HUDEP-2 (cell line): ENCODE results near the gene ICA1.

Source experiments
- DNase-seq, 76 experiments: peaks; one replicate each; lab custom pipeline; 2025; ENCODE audit not compliant: unreplicated experiment in 76 of 76; lab: John Stamatoyannopoulos, UW

The ICA1 gene

DNA sequence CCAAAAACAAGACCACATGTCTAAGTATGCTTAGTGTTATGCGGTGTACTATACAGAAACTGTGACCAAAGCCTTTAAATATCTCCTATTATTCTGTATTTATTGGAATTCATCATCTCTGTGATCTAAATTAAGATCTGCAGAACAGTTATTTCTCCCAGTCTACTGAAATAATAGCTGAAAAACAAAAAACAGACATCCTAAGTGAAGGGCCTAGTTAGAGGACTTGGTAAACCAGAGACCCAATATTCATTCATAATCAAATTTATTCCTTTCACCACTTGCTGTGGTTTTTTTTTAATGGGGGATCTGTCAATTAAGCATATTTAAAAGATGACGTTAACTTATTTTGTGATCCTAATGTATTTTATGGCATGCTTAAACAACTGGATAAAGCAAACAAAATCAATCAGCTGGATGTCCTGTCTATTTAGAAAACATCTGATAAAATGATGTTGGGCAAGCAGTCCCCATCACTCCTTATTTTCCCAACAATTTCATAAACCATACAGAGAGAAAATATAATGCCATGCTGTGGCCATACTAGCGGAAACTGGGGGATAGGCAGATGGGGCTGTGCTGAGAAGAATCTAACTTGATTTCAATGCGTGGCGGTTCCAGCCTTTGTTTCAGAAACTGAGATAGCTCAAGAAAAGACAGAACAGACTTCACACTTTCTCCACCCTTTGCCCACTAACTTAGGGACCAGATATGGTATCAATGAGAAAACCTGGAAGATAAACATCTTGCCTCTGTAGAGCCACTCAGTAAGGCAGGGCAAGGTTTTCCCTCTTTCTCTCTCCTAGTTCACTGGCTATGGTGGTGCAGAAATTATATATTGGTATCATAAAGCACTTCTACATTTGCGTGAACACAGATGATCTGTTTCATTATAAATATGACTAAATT, 32.9 kb downstream of the ICA1 start:
- peak in 43 of 76 experiments; percentile 3 to 70 (median 32) for DNase-seq

DNA sequence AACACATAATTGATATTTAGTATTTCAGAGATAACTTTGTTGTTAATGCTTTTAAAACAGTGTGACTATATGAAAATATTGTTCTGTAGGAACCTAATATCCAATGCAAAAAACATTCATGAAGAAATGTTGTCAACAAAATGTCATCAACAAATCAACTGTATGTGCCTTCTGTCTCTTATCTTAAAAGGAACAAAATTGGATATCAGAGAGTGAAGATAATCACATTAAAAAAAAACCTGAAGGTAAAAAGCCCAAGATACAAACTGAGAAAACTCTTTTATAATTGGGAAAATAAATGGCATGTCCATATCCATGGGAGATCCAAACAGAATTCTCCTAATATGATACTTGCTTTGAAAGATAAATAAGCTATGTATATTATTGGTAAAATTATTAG, 33.9 kb downstream of the ICA1 start:
- DNase-seq, result no peak

DNA sequence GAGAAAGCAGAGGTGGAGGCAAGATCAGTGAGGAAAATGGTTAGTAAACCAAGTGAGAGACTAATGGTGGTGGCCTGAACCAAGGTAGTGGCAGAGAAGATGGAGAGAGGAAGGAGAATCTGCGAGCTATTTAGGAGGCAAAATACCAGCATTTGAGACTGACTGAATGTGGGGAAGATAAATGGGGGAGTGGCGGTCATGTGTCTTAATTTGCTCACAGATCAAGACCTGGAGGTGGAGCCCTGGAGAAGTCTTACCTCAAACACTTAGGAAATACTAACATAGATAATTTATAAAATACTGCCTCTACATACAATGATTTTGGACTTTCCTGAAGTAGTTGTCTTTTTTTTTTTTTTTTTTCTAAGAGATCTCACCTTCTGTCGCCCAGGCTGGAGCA, 34.7 kb downstream of the ICA1 start:
- DNase-seq, result peak in 42 of 76 experiments; percentile 6 to 53 (median 25)

DNA sequence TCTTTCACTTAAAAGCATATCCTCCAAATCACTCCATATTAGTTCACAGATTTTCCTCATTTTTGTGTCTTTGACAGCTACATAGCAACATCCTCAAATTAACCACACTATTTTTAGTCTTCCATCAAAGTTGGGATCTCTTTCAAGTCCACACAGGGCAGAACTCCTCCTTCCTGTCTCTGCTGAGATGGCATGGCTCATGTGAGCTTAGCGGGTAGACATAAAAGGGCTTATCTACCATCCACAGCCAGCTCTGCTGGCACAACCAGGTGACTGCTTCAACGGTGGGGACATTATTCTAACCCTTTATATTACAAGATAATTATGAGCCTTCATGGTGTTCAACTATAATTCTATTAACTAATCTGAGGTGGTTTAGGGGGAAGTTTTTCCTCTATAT, 35.5 kb downstream of the ICA1 start:
- peak in 73 of 76 experiments; percentile 19 to 94 (median 75) for DNase-seq

DNA sequence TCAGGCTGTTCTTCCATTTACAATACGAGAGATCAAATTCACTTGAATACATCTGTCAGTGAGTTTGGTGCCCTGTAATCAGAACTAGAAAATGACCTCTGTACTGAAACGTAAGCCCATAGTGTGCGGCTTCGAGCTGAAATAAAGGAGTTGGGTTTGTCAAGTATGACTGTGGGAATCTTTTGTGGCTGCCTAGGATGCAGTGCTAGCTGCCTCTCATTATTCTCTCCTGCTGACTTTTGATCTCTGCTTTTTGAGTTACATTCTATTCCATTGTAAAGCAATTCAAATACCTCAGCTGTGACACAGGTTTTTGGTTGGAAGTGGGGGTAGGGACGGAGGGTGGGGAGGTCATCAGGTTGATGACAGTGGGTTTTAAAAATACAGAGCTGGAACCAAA, 40.4 kb downstream of the ICA1 start:
- no peak for DNase-seq

DNA sequence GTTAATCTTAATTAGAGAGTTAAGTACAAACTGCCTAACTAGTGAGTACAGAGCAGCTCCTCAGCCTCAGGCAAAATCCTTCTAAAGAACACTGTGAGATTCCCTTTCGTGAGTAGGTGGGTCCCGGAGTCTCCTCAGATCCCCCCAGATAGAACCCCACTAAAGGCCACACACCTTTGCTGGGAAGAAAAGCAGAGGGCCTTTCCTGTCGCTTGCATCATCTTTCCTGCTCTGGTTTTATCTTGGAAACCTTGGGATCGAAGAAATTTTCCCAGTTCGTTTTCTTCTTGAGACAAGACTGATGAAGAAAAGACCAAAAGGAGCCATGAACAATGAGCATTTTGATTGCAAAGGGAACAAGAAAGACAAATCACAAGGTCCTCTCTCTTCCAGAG, 40.9 kb downstream of the ICA1 start:
- no peak for DNase-seq

DNA sequence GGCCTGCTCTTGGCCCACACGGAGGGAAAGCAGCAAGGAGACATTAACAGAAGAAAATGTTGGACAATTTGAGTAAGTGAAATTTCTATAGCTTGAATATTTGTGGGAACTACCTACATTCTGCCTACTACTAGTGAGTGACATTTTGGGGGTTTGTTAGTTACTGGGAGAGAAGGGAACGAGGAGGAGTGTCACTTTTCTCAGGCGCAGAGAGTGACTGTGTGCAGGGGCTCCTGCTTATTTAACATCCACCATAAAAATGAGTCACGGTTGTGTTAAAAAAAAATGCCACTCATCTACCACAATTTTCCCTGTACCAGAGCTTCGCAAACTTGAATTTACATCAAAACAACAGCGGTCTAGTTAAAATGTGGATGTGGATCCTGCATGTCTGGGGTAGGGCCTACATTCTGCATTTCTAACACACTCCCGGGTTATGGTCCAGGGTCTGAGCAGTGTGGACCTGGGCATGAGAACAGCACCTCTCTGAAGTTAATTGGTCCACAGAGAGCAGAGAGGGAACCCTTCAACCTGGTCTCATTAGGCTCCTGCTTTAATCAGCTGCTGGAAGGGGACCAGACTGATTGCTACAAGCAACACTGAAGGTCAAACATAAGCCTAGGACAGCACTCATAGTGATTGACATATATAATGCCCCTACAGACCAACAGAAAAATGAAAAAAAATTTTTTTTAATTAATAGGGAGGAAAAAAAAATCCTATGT, 41.4 kb downstream of the ICA1 start:
- DNase-seq, result no peak

DNA sequence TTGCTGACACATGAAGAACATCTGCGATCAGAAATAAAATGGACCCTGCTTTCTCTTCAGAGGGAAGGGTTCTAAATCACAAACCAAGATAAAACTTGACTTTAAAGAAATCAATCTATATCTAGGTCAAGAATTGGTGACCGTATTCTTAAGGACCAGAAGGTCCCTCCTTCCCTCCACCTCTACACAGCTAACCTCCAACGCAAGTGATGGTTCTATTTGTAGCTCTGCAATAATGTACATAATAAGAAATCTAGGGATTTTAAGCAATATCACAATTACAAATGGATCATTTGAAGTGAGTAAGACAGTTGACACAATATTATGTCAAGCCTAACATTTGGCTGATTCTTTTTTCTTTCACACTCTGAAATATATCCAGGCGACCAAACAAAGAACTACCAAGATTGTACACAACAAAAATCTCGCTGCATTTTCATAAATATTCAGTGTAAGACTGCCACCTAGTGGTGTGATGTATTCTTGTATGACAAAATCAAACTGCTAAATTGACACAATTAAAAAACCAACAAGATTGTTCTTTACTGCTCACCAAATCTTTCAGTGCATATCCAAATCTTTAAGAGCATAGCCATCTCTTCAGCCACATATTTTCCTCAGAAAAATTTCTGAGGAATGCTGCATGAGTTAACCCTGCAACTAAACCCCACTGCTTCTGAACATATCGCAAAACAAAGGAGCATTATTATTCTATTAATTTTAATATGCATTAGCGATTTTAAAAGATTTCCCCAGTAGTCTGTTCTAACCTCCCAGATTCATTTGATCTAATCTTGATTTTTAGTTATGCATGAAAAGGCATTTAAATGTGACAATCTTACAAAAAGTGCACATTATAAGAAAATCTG, 44.5 kb downstream of the ICA1 start:
- DNase-seq, result peak in 34 of 76 experiments; percentile 11 to 79 (median 57)

DNA sequence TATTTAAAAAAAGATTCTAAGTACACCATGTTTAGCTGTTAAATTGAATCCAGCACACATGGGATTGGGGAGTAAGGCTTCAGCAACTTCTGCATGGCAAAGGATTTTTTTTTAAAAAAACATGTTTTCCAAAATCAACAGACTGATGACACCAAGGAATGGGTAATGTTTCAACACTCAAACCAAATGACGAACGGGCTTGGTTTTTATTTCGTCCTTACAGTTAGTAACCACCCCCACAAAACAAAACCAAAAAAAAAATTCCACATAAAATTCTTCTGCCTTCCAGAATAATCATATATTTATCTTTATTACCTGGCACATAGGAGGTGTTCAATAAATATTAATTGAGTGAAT, 45.7 kb downstream of the ICA1 start:
- DNase-seq, result no peak

DNA sequence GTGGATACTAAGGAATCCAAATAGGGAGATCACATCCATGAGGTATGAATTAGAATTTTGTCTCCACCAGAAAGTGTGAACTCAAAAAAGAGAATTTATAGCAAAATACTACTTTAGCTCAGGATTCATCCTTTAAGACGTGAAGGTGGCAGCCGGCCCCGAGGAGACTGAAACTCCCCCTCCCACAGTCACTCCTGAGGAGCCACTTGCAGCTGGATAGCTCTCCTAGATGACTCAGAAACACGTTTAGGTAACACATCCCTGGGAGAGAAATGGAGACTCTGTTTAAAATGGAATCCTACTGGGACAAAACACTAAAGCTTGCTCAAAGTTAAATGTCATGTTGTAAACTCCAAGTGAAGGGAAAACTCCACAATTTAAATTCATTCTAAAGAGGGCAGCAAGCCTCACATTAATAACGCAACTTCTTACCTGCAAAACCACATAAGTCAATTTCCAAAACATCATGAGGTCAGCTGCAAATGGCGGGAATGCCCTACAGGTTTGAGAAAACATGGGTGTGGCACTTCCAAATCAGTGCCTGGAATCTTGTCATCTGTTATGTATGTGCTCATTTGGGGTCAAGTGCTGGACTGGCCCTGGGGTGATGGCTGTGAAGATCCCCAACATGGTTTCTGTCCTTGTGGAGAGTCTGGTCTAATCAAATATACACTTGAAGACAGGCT, 46.2 kb downstream of the ICA1 start:
- DNase-seq, result no peak

DNA sequence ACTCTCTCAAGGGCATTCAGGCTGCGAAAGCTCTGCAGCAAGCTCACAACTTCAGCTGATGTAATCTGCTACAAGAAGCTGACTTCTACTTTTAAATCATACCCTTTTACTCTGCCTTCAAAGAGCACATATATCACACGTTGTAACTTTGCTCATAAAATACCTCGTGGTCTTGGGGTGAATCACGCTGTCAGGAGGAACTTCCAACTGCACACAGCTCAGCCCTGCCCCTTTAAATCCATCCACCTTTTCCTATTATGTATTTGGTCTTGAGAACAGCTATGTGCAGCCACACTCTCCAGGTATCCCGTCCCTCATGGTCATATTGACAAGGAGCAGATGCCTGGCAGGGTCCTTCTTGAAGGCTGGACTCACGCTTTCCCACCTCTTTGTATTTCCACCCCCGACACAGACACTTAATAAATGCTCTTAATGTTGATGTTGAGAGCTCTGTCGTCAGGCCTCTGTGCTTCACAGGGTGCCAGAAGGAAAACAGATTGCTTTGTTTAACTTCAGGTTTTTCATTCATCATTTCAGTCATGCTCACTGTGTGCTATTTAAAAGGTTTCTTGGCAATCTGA, 47.6 kb downstream of the ICA1 start:
- no peak for DNase-seq

DNA sequence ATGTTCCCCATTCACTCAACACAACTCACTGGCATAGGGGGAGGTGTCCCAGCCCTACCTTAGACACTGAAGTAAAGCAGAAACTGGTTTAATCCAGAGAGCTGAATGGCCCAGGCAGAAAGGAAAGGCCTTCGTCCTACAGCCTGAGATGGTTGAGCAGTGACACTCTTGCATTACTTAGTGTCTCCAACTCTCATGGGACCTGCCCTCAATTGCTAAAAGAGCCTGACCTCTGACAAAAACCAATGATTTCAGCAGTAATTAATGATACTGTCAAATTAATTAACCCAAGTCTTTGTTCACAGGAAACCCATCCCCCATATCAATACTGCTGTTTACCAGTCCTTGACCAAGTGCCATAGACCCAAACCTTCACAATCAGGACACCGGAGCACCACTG, 48.6 kb downstream of the ICA1 start:
- DNase-seq, result no peak

DNA sequence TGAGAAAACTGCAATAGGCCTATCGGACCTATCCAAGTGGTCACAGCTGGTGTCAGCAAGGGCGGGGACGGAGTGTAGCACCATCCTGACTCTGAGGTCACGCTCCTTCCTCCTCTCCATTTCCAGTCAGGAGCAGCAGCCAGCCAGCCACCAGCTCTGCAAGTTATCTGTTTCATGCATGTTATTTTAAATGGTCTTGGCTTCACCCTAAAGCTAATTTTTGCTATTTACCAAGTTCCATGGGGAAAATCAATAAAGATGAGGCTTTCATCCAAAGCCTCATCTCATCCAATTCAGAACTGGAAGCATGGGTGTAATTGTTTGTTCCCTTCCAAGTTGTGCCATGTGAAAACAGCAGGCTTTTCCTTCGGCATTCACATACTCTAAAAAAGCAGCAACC, 49.3 kb downstream of the ICA1 start:
- DNase-seq, result no peak

DNA sequence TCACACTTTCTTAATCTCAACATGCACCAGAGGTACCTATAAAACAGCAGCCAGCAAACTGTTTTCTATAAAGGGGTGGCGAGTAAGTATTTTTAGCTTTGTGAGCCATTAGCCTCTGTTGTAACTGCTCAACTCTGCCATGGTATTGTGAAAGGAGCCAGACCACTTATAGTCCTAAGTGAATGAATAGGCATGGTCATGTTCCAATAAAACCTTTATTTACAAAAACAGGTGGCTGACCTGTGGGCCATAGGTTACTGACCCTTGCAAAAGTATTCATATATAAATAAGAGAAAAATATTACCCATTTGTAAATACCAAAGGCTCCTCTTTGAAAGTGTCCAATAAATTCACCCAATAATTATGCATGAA, 50.3 kb downstream of the ICA1 start:
- DNase-seq, result no peak

DNA sequence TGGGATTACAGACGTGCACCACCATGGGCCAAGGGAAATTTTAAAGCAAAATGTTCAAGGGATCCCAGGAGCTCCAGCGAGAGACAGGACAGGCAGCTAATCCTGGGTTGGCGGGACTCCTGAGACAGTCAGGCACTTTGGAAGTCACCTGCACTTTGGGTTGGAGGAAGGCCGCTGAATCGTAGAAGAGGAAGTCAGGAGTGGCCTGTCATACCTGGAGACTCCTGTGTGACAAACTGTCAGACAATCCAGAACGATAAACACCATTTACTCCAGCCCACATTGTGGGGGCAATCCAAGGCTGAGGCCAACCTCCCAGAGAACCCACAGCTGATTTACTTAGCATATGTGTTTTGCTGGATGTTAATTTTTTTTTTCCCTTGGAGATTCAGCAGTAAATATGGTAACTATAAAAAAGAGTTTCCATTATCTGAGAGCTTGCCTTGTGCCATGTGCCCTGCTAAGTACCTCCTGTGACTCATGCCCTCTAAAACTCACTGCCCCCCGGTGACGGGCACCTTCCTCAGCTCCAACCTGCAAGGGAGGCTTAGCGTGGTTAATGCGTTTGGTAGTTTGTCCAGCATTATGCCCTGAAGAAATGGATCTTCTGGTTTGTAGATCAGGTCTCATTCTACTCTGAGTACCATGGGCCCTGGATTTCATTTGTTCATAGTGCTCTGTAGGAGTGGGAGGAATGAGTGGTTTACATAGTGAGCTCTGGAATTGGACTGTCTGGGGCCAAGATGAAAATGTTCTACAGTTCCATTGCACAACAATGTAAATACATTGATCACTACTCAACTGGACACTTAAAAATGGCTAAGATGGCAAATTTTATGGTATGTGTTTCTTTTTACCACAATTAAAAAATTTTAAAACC, 50.9 kb downstream of the ICA1 start:
- no peak for DNase-seq

DNA sequence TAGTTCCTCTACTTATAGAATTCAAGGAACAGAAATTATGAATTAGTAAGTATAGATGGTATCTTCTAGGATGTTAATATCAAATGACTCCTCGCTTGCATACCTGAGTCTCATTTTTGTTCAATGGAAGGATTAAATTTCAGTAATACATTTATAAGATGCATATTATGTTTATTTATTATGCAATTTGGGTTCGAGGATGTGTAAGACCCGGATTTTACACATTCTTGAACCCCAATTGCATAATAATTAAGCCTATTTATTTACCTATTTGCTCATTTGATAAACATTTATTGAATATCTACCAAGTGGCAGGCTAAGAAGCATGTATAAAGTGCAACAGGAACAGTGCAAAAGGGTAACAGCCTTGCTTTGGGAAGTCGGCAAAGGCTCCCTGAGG, 52.6 kb downstream of the ICA1 start:
- DNase-seq, result no peak

DNA sequence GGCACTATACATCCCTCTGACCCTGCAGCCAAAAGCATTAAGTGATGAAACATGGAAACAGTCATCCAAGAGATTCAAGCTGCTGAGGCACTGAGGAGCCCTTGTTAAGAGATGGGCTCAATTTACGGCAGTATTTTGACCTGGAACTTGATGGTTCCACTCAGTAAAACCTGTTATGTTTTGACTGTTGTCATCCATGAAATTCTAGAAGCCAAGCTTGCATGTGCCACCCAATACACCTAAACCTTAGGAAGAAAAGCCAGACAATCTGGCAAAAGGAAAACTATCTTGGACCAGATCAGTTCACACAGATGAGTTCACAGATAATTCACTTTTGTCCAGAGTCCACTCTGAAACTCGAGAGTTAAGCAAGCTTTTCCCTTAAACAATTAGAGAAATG, 53.2 kb downstream of the ICA1 start:
- no peak for DNase-seq

DNA sequence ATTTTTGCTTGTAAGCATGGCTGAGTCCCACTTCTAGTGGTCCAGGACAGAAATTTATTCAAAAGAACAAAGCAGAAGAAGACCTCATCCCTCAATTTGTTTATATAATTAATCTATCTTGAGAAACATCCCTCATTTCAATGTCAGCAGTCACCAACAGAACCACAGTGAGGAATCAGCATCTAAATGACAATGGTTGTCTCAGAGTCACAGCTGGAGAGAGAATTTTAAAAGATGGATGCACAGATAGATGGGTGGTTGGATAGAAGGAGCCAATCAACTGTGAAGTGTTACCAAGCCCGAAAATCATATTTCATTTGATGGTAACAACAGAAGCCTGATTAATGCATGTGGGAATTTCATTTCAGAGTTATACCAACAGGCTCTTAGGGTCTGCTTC, 55.0 kb downstream of the ICA1 start:
- DNase-seq, result no peak

DNA sequence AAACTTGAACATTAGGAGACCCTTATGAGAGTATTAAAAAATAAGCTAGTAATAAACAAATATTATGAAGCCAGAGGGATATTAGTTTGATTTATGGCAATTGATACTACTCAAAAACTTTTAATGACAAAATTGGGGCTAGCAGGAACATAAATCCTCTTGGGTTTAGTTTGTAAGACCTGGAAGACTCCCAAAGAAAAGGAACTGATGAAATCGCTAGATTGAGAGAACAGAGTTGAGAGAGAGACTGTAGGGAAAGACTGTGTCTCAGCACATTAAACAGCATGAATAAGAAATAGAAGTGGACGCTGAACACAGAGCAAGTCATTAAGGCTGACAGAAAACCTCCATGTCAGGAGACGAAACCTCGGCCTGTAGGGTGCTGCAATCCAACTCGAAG, 56.4 kb downstream of the ICA1 start:
- no peak for DNase-seq
